Activated T-cell treated with anti-CD3 and anti-CD28 coated beads, Interleukin-2, amount 50 U/mL, for 72 hours (primary cell): ENCODE measurements around the gene RNF169. TPM values are rescaled to one million over a fixed set of nuclear protein-coding genes. Genes with fewer than 3 reads are reported as not detected.
"Not testable (repeated sequence)": the region's sequence is repeated elsewhere in the genome, so short reads cannot be mapped to it uniquely, and the experiment has no call there.

Experiments
- ATAC-seq, 2 donors: fragments of 150-1000 bp; cut with Tn5 transposase; replicated peaks in 1 of 2; 2 replicates each; pipeline ENCODE4 v1.10.0; 2021; ENCODE audit warnings: moderate library complexity in 2 of 2, mild to moderate bottlenecking in 1 of 2
- DNase-seq, 2 donors: peaks; one replicate each; pipeline ENCODE4 v3.0.0; 2021 to 2022; ENCODE audit warnings: mixed read lengths in 1 of 2
- H3K27ac Mint-ChIP-seq: one replicate; pipeline ENCODE4 v1.8.0; 2022; ENCODE audit warnings: mild to moderate bottlenecking, moderate library complexity, mixed read lengths
- H3K27me3 Mint-ChIP-seq: one replicate; pipeline ENCODE4 v1.8.0; 2022; ENCODE audit warnings: low read depth, mixed read lengths
- H3K36me3 Mint-ChIP-seq, 2 donors: one replicate each; pipeline ENCODE4 v1.8.0; 2022; ENCODE audit warnings: mixed read lengths in 2 of 2, mild to moderate bottlenecking in 1 of 2; ENCODE audit not compliant: insufficient read depth in 2 of 2
- H3K4me1 Mint-ChIP-seq: one replicate; pipeline ENCODE4 v1.8.0; 2022; ENCODE audit warnings: low read depth, mixed read lengths
- H3K4me3 Mint-ChIP-seq, 2 donors: one replicate each; pipeline ENCODE4 v1.8.0; 2022; ENCODE audit warnings: mild to moderate bottlenecking in 2 of 2, mixed read lengths in 2 of 2, moderate library complexity in 2 of 2
- H3K9me3 Mint-ChIP-seq, 2 donors: one replicate each; pipeline ENCODE4 v1.8.0; 2022; ENCODE audit warnings: mixed read lengths in 2 of 2
- total RNA-seq, 2 donors: library from RNA; stranded (reverse); gene quantifications; one replicate each; pipeline ENCODE4 v1.2.3, GENCODE V29; 2022

RNF169 gene
- total RNA-seq, 2 donors from 2014 or later, result 18.5 to 20.5 TPM

- no peak for ATAC-seq
- H3K4me1 Mint-ChIP-seq, result peaks cover 12% of the 10 kb centered on the region
- H3K4me3 Mint-ChIP-seq, result no peak overlapping the region
- peaks cover 48% of the 10 kb centered on the region for H3K27me3 Mint-ChIP-seq
- no peak for DNase-seq
- no peaks in the 10 kb centered on the region for H3K36me3 Mint-ChIP-seq
- H3K9me3 Mint-ChIP-seq, result no peaks in the 10 kb centered on the region
- no peak overlapping the region for H3K27ac Mint-ChIP-seq
Observed at GRCh38 chr11:74736031-74736430, 12.6 kb upstream of the RNF169 start.

DNA sequence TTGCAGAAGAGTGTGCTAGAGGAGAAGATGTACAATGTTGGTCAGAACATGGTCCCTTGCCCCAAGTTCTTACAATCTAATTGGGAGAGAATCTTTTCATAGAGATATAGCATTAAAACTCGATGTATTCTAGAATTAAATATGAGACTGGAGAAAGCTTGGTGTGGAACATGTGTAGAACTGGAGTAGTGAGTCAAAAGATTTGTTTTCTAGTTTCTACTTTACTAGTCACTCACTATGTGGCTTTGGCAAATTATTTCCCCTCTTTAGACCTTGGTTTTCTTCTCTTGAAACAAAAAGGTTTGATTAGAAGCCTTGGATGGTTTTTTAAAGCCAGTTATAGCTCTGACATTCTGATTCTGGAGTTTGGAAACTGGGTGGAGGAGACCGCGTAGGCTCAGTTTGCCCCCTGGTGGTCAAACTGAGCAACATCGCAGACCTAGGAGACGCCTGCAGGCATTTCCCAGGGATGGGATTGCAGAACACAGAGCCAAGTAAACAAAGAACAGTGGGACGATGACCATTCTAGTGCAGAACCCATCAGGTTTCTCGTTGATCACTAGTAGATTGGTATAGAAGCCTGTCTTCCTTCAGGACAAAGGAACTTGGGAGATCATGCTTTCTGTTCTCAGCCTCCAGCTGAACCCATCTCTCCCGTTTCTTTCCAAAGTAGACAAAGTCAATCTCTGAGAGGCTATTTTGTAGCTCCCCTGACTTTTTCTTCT is 8.9 kb upstream of the RNF169 start:
- Mint-ChIP-seq H3K4me3 (peak overlapping the region in 1 of 2 donors; percentile 28), H3K4me1 (peaks cover 23% of the 10 kb centered on the region), H3K27ac (no peak overlapping the region), H3K27me3 (peaks cover 20% of the 10 kb centered on the region), H3K36me3 (no peaks in the 10 kb centered on the region), H3K9me3 (no peaks in the 10 kb centered on the region)
- ATAC-seq (peak; percentile 85 to 87), DNase-seq (peak in 1 of 2 donors; percentile 33)

GRCh38 chr11:74742070-74742469 is 6.6 kb upstream of the RNF169 start:
- peaks cover 30% of the 10 kb centered on the region for H3K4me1 Mint-ChIP-seq
- H3K36me3 Mint-ChIP-seq, result no peaks in the 10 kb centered on the region
- H3K27me3 Mint-ChIP-seq, result peaks cover 13% of the 10 kb centered on the region
- ATAC-seq, result no peak
- no peak overlapping the region for H3K27ac Mint-ChIP-seq
- no peak for DNase-seq
- no peaks in the 10 kb centered on the region for H3K9me3 Mint-ChIP-seq
- no peak overlapping the region for H3K4me3 Mint-ChIP-seq

DNA sequence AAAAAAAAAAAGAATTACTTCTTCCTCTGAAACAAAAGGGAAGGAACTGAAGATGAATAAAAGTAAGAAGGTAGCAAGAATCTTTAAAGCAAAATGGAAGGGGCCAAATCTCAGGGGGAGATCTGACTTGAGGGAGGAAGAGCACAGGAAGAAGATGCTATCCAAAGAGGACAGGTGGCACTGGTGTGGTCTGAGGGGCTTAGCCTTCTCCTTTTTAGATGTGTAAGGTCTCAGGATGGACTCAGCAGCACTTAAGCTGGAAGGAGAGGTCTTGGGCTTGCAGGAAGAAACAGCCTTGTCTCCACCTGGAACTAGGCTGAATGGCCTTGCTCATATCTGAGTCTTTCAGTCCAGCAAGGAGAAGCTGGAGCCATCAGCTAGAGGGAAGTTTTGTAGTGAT is 5.0 kb upstream of the RNF169 start:
- H3K4me1 Mint-ChIP-seq, result peaks cover 44% of the 10 kb centered on the region
- no peak for ATAC-seq
- no peak overlapping the region for H3K27ac Mint-ChIP-seq
- no peaks in the 10 kb centered on the region for H3K9me3 Mint-ChIP-seq
- DNase-seq, result no peak
- peaks cover 9% of the 10 kb centered on the region for H3K27me3 Mint-ChIP-seq
- H3K4me3 Mint-ChIP-seq, result no peak overlapping the region
- H3K36me3 Mint-ChIP-seq, result no peaks in the 10 kb centered on the region

DNA sequence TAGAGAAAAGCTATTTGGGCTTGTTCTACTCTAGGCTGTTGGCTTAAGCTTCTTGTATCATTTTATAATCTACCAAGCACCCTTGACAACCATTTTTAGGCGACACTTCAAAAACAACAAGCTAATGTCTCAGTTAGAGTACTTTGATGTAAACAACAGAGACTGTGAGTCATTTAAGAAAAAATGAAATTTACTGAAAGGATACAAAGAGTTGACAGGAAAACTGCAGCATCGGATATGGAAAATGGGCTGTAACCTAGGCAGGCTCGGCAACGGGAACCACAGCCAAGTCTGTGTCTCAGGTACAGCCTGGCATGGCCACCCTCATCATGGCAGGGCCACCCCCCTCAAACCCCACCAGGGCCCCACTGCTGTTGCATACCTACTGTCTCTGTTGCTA is 4.4 kb upstream of the RNF169 start:
- no peak overlapping the region for H3K4me3 Mint-ChIP-seq
- no peaks in the 10 kb centered on the region for H3K36me3 Mint-ChIP-seq
- H3K9me3 Mint-ChIP-seq, result no peaks in the 10 kb centered on the region
- DNase-seq (no peak), ATAC-seq (no peak)
- no peak overlapping the region for H3K27ac Mint-ChIP-seq
- peaks cover 43% of the 10 kb centered on the region for H3K4me1 Mint-ChIP-seq
- peaks cover 2% of the 10 kb centered on the region for H3K27me3 Mint-ChIP-seq

- Mint-ChIP-seq H3K27me3 (no peaks in the 10 kb centered on the region), H3K4me1 (peaks cover 45% of the 10 kb centered on the region), H3K9me3 (no peaks in the 10 kb centered on the region), H3K36me3 (peaks cover 0 to 3% of the 10 kb centered on the region in 2 donors), H3K4me3 (no peak overlapping the region), H3K27ac (no peak overlapping the region)
- ATAC-seq (no peak), DNase-seq (no peak)
Observed at GRCh38 chr11:74746868-74747267, 1.8 kb upstream of the RNF169 start.

GRCh38 chr11:74749127-74749964 is 697 bp downstream of the RNF169 start:
- Mint-ChIP-seq H3K4me3 (peak overlapping the region; percentile 90 to 98), H3K4me1 (peaks cover 47% of the 10 kb centered on the region), H3K36me3 (peaks cover 3% of the 10 kb centered on the region in 2 donors), H3K9me3 (no peaks in the 10 kb centered on the region), H3K27me3 (no peaks in the 10 kb centered on the region), H3K27ac (peak overlapping the region; percentile 87)
- DNase-seq (peak; percentile 63 to 65), ATAC-seq (peak; percentile 80 to 82)

DNA sequence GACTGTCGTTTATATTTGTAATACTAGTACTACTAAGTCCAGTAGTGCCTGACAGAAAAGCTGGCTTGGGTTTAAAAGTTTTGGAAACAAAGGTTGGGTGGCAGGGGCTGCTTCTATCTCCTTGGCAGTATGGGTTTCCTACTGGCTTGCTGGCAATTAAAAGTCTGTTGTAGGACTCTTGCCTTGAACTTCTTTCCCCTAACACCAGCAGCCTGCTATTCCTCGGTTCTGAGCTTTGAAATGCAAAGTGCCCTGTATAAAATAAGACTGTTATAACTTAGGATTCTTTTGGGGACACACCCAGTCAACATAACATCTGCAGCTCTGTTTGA is 1.3 kb downstream of the RNF169 start:
- ATAC-seq, result no peak

DNA sequence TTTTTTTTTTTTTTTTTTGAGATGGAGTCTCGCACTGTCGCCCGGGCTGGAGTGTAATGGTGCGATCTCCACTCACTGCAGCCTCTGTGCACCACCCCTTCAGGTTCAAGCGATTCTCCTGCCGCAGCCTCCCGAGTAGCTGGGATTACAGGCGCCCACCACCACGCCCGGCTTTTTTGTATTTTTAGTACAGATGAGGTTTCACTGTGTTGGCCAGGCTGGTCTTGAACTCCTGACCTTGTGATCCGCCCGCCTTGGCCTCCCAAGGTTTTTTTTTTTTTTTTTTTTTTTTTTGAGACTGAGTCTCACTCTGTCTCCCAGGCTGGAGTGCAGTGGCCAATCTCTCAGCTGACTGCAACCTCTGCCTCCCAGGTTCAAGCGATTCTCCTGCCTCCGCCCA is 1.9 kb downstream of the RNF169 start:
- H3K27me3 Mint-ChIP-seq, H3K27ac Mint-ChIP-seq, H3K36me3 Mint-ChIP-seq, H3K9me3 Mint-ChIP-seq, ATAC-seq, DNase-seq: not testable (repeated sequence)
- Mint-ChIP-seq H3K4me3 (peak overlapping the region in 1 of 2 donors; percentile 90), H3K4me1 (peaks cover 52% of the 10 kb centered on the region)

More for the DNA sequence above, 1.3 kb downstream of the RNF169 start:
- no peaks in the 10 kb centered on the region for H3K9me3 Mint-ChIP-seq
- H3K27me3 Mint-ChIP-seq, result no peaks in the 10 kb centered on the region
- peak overlapping the region; percentile 87 for H3K27ac Mint-ChIP-seq
- H3K36me3 Mint-ChIP-seq, result peaks cover 3% of the 10 kb centered on the region in 2 donors
- peak overlapping the region; percentile 90 to 98 for H3K4me3 Mint-ChIP-seq
- peaks cover 48% of the 10 kb centered on the region for H3K4me1 Mint-ChIP-seq
- no peak for DNase-seq

DNA sequence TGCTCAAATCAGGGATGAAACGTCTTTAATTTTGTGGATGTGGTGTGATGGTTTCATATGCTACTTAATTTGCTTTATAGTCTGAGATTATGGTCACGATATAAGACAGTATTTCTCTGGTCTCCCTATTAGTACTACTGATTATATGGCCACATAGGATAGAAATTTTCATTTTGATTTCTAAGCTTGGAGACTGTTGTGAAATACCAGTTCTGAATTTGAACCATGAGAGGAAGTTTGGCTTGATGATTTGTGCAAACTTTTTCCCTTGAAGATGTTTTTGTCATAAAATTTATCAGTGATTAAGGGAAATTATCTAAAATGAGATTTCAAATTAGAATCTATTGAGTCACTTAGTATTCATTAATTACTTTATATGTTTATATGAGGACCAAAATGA is 2.7 kb downstream of the RNF169 start:
- Mint-ChIP-seq H3K27me3 (no peaks in the 10 kb centered on the region), H3K27ac (no peak overlapping the region), H3K9me3 (peaks cover 0 to 3% of the 10 kb centered on the region in 2 donors), H3K36me3 (peaks cover 3 to 6% of the 10 kb centered on the region in 2 donors), H3K4me3 (peak overlapping the region; percentile 18 to 29), H3K4me1 (peaks cover 51% of the 10 kb centered on the region)
- no peak for DNase-seq
- ATAC-seq, result no peak

DNA sequence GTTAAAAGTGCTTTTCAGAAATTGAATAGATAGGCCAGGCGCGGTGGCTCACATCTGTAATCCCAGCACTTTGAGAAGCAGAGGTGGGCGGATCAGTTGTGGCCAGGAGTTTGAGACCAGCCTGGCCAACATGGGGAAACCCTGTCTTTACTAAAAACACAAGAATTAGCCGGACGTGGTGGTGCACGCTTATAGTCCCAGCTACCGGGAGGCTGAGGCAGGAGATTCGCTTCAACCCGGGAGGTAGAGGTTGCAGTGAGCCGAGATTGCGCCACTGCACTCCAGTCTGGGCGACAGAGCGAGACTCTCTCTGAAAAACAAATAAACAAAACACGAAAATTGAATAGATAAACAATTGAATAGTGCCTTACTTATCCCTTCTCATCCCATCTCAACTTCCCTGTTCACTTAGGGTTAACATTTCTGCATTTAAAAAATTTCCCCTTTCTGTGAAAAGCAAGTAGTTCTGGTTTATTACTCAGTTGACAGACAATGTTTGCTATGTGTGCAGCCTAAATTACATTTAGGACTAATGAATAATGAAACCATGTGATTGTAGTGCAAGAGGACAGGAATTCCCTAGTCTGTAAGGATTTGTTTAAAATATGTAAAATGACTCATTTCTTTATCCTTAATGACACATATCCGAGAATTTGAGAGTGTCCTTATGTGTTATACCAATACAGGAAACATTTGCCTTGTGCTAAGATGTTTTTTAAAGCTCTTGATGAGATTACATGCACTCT is 6.0 kb downstream of the RNF169 start:
- Mint-ChIP-seq H3K36me3 (peaks cover 7 to 8% of the 10 kb centered on the region in 2 donors), H3K4me3 (peak overlapping the region; percentile 10 to 44), H3K9me3 (peaks cover 0 to 8% of the 10 kb centered on the region in 2 donors), H3K27ac (peak overlapping the region; percentile 41), H3K27me3 (no peaks in the 10 kb centered on the region), H3K4me1 (peaks cover 32% of the 10 kb centered on the region)
- peak; percentile 50 to 80 for ATAC-seq
- DNase-seq, result no peak

DNA sequence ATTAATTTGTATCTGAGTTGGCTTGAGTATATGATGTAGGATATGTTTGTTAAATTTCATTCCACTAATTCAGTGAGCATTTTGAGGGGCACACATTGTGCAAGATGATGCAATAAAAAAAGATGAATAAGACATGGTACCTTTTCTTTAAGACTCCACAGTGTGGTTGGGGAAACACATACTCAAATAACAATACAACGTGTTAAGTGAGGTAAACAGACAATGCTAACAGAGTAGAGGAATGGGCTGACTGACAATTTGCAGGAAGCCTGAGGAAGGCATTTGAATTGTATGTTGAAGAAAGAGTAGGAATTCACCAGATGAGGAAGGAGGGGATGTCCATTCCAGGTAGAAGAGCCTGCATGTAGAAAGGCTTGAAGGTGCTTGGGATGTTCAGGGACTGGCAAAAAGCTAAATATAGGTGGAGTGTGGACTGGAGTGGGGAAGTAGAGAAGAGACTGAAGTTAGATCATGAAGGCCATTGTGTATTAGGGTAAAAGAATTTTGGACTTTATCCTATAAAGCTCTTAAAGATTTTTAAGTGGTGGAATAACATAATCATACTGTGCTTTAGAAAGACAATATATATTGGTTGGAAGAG is 6.8 kb downstream of the RNF169 start:
- no peaks in the 10 kb centered on the region for H3K27me3 Mint-ChIP-seq
- H3K4me1 Mint-ChIP-seq, result peaks cover 25% of the 10 kb centered on the region
- peak overlapping the region; percentile 2 to 44 for H3K4me3 Mint-ChIP-seq
- peaks cover 0 to 8% of the 10 kb centered on the region in 2 donors for H3K9me3 Mint-ChIP-seq
- peak overlapping the region; percentile 41 for H3K27ac Mint-ChIP-seq
- peaks cover 7% of the 10 kb centered on the region in 2 donors for H3K36me3 Mint-ChIP-seq
- DNase-seq (no peak), ATAC-seq (peak; percentile 73 to 83)
